ENCODE results near the gene NPC1. TPM values are rescaled to one million over a fixed set of nuclear protein-coding genes. Genes with fewer than 3 reads are reported as not detected.
"Not testable (repeated sequence)": the region's sequence is repeated elsewhere in the genome, so short reads cannot be mapped to it uniquely, and the experiment has no call there.

NPC1 gene
- total RNA-seq, 1 donor from 2014 or later: 16.0 TPM

DNA sequence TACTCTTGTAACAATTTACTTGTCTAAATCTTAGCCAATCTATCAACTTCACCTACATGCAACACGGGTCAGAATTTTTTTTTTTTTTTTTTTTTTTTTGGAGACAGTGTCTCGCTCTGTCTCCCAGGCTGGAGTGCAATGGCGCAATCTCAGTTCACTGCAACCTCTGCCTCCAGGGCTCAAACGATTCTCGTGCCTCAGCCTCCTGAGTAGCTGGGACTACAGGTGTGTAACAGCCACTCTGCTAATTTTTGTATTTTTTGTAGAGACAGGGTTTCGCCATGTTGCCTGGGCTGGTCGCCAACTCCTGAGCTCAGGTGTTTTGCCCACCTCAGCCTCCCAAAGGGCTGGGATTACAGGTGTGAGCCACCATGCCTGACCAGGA, 26.8 kb upstream of the NPC1 start:
- intact Hi-C loops (cut with DNase I); DNase-seq (ENCODE audit: low spot score): not testable (repeated sequence)

DNA sequence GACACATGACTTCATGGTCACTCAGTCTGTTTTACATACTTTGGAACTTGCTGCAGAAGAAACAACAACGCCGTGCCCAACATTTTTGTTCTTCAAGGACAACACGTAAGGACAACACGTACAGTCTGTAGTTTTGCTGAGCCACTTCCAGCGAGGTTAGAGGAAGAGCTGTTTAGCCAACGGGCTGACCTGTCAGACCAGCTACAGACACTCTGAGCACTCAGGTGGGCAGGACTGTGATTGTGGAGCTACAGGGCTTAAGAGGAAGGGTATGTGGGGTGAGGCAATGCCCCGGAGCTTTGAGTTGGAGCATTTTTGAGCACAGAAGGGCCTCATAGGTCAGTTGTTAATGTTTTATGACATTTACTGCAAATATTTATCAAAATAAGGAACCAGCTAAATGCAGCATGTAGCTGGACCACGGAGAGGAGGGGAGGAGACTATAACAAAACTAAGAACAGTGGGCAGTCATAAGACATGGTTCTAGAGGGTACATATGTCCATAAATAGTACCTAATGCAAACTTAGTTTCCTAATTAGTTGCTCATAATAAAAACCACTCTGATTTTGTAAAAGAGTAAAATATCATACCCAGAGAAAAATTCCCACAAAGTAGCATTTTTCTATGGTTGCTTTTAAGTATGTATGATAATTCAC, 26.3 kb upstream of the NPC1 start:
- intact Hi-C loops (cut with DNase I): no loop called here
- no peak for DNase-seq (ENCODE audit: low spot score)

DNA sequence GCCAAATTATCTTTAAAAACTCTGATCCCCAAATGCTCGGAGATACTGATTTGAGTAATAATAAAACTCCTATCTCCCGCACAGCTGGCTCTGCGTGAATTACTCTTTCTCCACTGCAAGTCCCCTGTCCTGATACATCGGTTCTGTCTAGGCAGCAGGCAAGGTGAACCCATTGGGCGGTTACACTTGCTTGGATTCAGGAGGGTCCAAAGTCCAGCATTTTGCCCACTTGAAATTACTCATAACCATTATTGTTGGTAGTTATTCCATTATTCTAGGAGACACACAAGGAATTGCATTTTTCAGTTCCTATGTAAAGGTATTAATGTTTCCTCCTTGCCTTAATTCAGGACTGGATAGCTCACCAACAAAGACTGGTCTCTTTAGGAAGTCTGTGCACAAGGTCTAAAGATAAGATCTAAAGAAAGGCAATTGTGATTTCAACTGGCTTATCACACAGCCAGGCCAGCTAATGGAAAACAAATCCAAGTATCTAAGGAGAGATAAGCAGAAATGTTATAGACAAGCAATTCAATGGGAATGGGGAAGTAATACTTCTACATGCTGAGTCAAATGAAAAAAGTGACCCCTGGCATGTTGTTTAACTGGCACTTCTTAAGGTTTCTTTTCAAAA, 23.2 kb upstream of the NPC1 start:
- intact Hi-C loops (cut with DNase I): no loop called here
- no peak for DNase-seq (ENCODE audit: low spot score)

DNA sequence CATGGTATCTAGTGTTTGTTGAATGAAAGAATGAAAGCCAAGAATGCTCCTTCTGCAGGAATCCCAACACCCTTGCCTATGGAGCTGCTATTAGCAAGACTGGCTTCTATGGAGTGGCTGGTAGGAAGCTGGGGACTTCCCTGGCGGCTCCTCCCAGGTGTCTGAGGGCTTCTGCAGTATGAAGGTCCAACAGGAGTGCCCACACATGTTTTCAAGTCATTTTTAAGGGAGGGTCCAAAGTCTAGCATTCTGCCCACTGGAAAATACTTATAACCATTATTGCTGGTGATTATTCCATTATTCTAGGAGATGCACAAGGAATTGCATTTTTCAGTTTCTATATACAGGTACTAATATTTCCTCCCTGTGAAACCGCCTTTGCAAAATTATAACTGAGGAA, 21.9 kb upstream of the NPC1 start:
- intact Hi-C loops (cut with DNase I): no loop called here
- DNase-seq (ENCODE audit: low spot score): no peak

DNA sequence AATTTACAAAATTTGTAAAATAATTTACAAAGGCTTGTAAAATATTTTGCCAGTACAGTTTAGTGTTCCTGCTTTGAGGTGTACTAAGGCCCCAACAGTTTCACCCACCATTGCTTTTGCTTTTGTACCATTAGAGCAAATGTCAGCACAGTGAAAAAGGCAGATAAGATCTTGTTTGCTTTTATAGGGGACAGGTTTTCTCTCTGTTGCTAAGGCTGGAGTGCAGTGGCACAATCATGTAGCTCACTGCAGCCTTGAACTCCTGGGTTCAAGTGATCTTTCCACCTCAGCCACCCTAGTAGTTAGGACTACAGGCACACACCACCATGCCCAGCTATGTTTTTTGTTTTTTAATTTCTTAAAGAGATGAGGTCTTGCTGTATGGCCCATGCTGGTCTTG, 19.6 kb upstream of the NPC1 start:
- intact Hi-C loops (cut with DNase I): no loop called here
- no peak for DNase-seq (ENCODE audit: low spot score)

DNA sequence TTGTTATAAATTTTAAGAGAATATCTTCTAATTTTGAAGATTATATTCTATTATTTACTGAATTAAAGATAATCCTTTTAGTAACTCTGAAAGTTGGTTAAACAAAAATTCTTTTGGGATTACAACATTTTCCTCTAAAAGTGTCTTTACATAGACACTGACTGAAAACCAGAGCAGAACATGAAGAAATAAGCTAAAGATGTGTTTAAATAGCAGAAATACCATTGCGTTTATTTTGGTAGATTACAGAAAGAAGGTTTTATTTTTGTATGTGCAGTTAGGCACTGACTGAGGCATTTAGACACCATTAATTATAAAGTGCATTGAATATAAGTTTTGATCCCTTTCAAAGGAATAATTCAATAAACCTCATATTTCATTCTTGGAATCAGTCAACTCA, 13.5 kb upstream of the NPC1 start:
- intact Hi-C loops (cut with DNase I): no loop called here
- no peak for DNase-seq (ENCODE audit: low spot score)

DNA sequence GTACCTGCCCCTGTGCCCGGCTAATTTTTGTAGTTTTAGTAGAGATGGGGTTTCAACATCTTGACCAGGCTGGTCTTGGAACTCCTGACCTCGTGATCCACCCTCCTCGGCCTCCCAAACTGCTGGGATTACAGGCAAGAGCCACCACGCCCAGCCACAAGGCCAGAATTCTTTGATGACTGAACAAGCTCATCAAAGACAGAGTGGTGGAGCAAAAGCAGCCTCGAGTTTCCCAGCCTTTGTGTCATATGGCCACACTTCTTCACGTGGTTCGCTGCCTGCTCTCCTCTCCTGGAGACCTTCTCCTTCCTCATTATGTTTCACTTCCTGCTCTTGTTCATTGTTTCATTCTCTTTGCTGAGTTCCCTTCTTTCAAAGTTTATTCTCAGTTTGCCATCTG, 9.9 kb upstream of the NPC1 start:
- no peak for DNase-seq (ENCODE audit: low spot score)
- intact Hi-C loops (cut with DNase I): no loop called here

DNA sequence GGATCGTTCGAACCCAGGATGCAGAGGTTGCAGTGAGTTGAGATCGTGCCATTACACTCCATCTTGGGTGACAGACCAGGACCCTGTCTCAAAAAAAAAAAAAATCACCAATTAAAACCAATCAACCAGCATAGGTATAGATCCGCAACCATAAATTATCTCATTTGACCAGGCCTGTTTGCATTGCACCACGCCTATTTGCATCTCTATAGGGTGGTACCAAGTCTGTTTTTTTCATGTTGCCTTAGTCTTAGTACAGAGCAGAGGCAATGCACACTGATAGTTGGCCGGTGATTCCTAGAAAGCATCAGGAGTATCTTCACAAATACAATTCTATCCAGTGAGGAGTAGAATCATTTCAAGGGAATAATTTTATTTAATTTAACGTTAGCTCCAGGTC, 9.3 kb upstream of the NPC1 start:
- DNase-seq (ENCODE audit: low spot score): no peak
- intact Hi-C loops (cut with DNase I): no loop called here

DNA sequence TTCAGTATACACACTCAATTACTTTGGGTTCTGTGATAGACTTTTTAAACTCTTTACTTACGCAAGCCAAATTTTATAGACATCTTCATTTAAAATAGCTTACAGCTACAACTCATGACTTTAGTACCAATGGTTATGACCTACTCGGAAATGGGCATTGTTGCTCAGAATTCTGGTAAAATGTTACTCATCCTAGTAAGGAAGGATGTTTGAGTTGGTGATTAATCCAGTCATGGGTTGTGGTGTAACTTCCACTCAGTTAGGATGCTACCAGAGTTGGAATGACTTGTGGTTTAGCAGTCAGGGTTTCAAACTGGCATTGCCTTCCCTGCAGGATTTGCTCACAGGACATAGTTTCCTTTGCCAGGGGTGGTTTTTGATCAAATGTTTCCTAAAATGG, 7.4 kb upstream of the NPC1 start:
- intact Hi-C loops (cut with DNase I): no loop called here
- DNase-seq (ENCODE audit: low spot score): no peak

DNA sequence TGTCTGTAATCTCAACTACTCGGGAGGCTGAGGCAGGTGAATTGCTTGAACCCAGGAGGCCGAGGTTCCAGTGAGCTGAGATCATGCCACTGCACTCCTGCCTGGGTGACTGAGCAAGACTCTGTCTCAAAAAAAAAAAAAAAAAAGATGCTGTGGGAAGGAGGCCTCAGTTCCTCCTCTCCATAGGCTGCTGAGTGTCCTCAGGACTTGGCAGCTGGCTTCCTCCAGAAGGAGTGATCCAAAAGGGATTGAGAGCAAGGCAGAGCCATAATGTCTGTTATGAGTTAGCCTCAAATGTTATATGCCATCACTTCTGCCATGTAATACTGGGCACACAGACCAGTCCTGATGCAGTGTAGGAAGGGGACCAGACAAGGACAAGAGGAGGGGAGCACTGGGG, 6.6 kb upstream of the NPC1 start:
- intact Hi-C loops (cut with DNase I): no loop called here

DNA sequence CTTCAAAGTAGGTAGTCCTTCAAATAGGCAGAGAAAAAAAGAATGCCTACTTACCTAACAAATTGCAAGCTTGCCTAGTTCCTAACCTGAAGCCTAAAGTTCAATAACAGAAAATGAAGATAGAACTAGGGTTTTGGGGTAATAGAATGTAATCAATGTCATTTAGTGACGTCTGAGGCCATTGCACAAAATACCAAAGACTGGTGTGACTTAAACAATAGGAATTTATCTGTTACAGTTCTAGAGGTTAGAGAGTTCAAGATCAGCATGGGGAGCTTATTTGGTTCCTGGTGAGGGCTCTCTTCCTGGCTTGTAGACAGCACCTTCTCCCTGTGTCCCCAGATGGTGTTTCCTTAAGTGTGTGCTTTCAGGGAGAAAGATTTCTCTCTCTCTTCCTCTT, 4.7 kb upstream of the NPC1 start:
- DNase-seq (ENCODE audit: low spot score): no peak
- intact Hi-C loops (cut with DNase I): no loop called here

More for the DNA sequence above, 6.6 kb upstream of the NPC1 start:
- no peak for DNase-seq (ENCODE audit: low spot score)

DNA sequence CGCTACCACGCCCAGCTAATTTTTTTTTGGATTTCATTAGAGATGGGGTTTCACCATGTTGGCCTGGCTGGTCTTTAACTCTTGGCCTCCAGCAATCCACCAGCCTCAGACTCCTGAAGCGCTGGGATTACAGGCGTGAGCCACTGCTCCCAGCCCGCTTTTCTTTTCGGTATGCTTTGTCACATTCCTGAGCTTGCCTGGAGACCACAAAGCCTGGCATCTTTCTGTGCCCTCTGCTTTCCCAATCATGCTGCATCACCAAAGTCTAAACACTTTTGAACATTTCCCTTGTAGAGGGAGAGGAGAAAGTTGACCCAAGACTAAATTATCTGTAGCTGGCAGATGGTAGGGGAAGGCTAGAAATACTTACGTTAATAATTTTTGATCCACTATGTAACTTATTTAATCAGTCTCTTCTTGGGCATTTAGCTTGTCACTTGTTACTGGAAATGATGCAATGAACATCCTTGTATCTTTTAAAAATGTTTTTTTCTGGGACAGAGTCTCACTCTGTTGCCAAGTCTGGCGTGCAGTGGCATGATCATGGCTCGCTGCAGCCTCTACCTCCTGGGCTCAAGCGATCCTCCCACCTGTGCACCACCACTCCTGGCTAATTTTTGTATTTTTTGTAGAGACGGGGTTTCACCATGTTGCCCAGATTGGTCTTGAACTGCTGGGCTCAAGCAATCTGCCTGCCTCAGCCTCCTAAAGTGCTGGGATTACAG, 2.7 kb upstream of the NPC1 start:
- DNase-seq (ENCODE audit: low spot score): no peak
- intact Hi-C loops (cut with DNase I): no loop called here

DNA sequence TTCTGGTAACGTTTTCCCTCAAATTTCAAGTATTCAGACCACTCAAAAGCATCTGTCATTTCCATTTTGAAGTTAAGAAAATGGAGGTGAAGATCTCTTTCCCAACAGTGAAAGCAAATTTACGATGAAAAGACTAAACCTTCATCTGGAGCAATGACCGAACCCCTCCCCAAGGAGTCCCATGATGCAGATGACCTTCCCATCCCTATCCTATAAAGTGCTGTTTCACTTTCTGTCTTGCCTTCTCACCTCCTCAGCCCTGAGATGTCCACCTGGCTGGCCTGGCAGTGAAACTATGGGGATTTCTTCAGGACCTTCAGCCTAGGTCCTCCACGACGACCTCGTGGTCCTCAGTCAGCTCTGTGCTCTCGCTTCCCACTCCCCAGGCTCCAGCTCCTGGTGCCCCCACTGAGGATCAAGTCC, 925 bp upstream of the NPC1 start:
- intact Hi-C loops (cut with DNase I): loop anchor here (2.0 kb wide), 1 partner anchor 72 kb away; no protein-coding TSS in a partner anchor

DNA sequence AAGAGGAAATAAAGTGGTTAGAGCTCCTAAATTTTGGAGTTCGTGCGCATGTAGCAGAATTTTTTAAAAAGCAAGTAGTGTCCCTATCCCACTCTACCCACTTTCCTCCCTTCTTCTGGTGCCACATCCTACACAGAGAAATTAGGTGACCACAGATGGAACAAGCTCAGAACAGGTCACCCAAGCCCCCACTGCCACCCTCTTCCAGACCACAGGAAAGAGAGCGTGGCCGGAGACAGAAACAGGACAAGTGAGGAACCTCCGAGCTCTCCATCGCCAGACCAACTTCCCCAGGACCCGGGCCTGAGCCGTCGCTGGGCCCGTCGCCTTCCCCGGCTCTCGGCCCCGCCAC, 433 bp downstream of the NPC1 start:
- intact Hi-C loops (cut with DNase I): loop anchor here (1.0 to 2.0 kb wide), 2 partner anchors 71 to 83 kb away; partner anchors contain the start of gene RMC1

More for the DNA sequence above, 925 bp upstream of the NPC1 start:
- no peak for DNase-seq (ENCODE audit: low spot score)

DNA sequence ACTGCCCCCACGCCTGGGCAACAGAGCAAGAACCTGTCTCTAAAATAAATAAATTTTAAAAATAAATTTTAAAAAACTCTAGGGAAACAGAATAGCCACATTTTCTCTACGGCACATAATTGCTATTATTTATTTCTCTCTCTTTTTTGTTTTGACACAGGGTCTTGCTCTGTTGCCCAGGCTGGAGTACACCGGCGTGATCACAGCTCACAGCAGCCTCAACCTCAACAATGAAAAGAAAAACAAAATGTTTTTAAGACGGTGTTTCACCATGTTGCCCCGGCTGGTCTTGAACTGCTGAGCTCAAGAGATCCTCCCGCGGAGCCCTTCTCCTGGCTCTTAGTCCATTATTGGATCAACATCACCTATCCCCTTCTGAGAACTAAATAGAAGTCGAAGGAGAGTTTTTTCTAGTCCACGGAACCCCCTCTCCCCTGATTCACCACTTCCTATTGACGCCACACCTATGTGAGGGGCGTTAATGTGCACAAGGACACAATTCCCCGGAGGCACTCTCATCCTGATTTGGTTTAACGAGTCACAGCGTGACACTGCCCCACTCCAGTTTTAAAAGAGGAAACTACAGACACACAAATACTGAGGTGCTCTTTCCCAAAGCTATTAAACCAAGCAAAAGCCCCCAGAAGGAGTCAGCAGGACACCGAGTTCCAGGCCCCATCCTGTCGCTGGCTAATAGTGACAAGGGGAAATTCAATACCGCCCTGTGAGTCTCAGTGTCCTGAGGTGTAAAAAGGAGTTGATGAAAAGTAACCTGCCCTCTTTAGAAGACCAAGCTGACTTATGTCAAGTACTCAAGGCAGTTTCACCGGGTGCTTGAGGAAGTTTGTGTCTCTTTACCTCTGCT, 1.1 kb downstream of the NPC1 start:
- intact Hi-C loops (cut with DNase I): no loop called here
- DNase-seq (ENCODE audit: low spot score): no peak

More for the DNA sequence above, 433 bp downstream of the NPC1 start:
- no peak for DNase-seq (ENCODE audit: low spot score)

DNA sequence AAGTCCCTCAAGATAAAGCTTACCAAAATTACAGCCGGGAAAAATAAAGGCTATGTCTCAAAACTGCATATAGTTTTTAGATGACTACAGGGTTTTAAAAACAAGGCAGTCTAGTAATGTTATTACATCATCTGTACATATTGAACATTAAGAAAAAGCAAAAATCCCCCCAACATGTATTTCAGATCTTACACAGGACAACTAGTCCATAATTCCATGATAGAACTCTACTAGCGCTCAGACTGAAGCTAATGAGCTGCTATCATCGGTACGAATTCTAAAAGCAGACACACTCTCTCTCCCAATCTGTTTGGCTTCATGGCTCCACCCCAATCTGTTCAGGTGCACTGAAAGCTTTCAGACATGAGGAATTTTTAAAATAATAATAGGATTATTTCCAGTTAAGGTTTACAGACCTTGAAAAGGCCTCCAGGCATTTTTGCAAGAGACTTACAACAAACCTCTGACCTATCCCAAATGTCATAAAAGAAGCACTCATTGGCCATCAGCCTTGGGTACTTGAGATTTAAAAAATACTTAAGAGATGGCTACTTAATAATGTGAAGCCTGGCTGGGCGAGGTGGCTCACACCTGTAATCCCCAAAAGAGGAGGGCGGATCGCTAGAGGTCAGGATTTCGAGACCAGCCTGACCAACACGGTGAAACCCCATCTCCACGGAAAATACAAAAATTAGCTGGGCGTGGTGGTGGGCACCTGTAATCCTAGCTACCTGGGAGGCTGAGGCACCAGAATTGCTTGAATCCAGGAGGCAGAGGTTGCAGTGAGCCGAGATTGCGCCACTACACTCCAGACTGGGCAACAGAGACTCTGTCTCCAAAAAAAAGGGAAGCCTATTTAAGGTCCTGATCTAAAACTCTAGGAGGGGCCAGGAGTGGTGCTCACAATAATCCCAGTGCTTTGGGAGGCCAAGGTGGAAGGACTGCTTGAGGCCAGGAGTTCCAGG, 2.0 kb downstream of the NPC1 start:
- intact Hi-C loops (cut with DNase I): no loop called here
- no peak for DNase-seq (ENCODE audit: low spot score)

DNA sequence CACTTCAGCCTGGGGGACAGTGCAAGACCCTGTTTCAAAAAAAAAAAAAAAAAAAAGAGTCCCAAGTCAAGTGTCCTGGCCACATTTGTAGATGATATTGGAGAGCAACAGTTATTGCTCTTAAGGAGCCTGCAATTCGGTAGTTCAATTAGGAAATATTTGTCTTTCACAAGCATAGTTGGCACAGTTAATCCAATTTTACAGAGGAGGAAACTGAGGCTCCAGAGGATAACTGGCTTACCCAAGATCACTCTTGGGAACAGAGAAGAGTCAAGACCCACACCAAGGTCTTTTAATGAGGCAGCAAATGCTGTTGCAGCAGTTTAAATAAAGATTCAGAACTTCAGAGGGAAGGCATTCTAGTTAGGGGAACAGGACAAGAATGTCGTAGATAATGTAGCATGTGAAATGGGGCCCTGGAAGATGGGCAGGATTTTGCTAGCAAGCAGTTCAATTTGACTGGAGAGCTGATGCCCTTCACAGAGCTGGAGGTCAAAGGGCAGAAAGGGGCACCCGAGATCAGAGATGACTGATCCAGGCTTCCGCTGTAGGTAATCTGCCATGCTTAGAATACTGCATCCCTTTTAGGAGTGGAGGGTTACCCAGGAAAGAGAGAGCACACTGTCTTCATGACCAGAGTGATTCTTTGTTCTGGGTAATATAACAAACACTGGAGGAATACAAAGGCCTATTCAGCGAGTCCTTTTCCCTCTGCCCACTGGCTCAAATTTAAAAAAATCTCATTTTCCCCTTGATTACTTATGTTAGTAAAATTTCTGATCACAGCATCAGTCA, 3.0 kb downstream of the NPC1 start:
- no peak for DNase-seq (ENCODE audit: low spot score)

DNA sequence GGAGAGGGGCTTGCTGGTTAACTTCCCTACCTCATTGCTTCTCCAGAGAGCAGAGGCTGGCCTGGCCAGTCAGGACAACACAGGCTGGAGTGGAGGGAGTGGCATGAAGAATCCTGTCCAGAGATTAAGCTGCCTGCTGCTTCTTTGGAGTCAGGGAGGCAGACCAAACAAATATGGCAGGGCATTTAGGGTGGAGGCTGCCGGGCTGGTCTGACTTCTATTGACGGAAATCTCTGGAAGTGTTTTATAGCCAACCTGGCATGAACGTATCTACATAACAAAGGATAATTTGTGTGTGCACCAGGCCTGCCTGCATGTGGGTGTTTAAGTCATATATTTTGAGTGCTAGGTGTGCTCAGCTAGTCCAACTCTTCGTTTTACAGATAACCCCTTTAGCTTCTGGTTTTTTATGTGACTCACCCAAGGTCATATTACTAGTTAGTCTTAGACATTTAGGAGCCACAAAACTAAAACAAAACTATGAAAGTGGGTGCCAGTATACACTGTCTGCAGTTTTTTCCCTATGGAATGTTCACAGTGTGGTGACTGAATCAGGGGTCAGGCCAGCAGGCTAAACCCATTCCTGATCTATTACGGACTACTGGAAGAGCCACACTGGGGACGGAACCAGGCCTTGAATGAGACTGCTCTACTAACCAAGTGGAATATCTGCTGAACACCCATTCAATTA, 5.5 kb downstream of the NPC1 start:
- DNase-seq (ENCODE audit: low spot score): no peak
- intact Hi-C loops (cut with DNase I): no loop called here

More for the DNA sequence above, 3.0 kb downstream of the NPC1 start:
- intact Hi-C loops (cut with DNase I): no loop called here
